PC-9 (cell line): ENCODE results near the gene SNTN. TPM values are rescaled to one million over a fixed set of nuclear protein-coding genes. Genes with fewer than 3 reads are reported as not detected.

Source experiments
- Bru-seq: library from RNA; stranded (reverse); fragments of 400-500 nt; gene quantifications from one replicate; lab custom pipeline; 2021; lab: Mats Ljungman, UMichigan
- BruChase-seq, 2 experiments: library from RNA; stranded (reverse); fragments of 400-500 nt; gene quantifications; one replicate each; lab custom pipeline; 2021; lab: Mats Ljungman, UMichigan
- BruUV-seq: library from RNA; stranded (reverse); fragments of 400-500 nt; replicated peaks from 2 replicates; lab custom pipeline; 2021; lab: Mats Ljungman, UMichigan
- CTCF ChIA-PET: fragments of 300-600 bp; sonication (Branson Sonifier 250); formaldehyde crosslinking; loops from one replicate; lab custom pipeline; 2022; ENCODE audit warnings: antibody characterized with exemption; lab: Charles Lee
- POLR2A ChIA-PET: fragments of 300-600 bp; sonication (Branson Sonifier 250); formaldehyde crosslinking; loops from one replicate; lab custom pipeline; 2022; ENCODE audit warnings: antibody characterized with exemption; ENCODE audit not compliant: unreplicated experiment; lab: Charles Lee
- DNase-seq, 2 experiments: peaks; one replicate each; pipeline versions ENCODE4 v3.0.0 to v3.0.0-alpha.2; 2015 to 2022; ENCODE audit warnings: mixed read lengths in 1 of 2
- H2AFZ ChIP-seq: fragments of 200-600 bp; sonication (generic); 2 replicates; pipeline ENCODE4 v1.8.1; 2017; ENCODE audit warnings: antibody characterized with exemption
- H3F3A ChIP-seq: fragments of 200-600 bp; sonication (generic); 2 replicates; pipeline ENCODE4 v1.8.1; 2017; ENCODE audit warnings: antibody characterized with exemption, mild to moderate bottlenecking, low read depth; ENCODE audit not compliant: insufficient read depth
- H3K27ac ChIP-seq: fragments of 200-600 bp; sonication (generic); 2 replicates; pipeline ENCODE4 v1.6.1; 2016; ENCODE audit warnings: mixed run types
- H3K27me3 ChIP-seq: fragments of 200-600 bp; sonication (generic); 2 replicates; pipeline ENCODE4 v1.6.1; 2016; ENCODE audit warnings: low read depth, mixed run types; ENCODE audit not compliant: insufficient read depth
- H3K36me3 ChIP-seq: fragments of 200-600 bp; sonication (generic); 2 replicates; pipeline ENCODE4 v1.6.1; 2016; ENCODE audit warnings: low read depth, mixed run types
- H3K4me1 ChIP-seq: fragments of 200-600 bp; sonication (generic); replicated peaks from 2 replicates; pipeline ENCODE4 v1.6.1; 2016; ENCODE audit warnings: mixed run types; ENCODE audit not compliant: insufficient read depth
- H3K4me2 ChIP-seq: fragments of 200-600 bp; sonication (generic); 2 replicates; pipeline ENCODE4 v1.6.1; 2017; ENCODE audit warnings: mixed run types
- H3K4me3 ChIP-seq: fragments of 200-600 bp; sonication (generic); 2 replicates; pipeline ENCODE4 v1.6.1; 2016; ENCODE audit warnings: mixed run types
- H3K79me2 ChIP-seq: fragments of 200-600 bp; sonication (generic); 2 replicates; pipeline ENCODE4 v1.6.1; 2017; ENCODE audit warnings: low read depth, mixed run types
- H3K9me2 ChIP-seq: fragments of 200-600 bp; sonication (generic); 2 replicates; pipeline ENCODE4 v1.8.1; 2017; ENCODE audit warnings: mild to moderate bottlenecking; ENCODE audit not compliant: insufficient read depth
- H3K9me3 ChIP-seq: fragments of 200-600 bp; sonication (generic); 2 replicates; pipeline ENCODE4 v1.8.1; 2016; ENCODE audit warnings: low read depth; ENCODE audit not compliant: insufficient read depth
- H4K20me1 ChIP-seq: fragments of 200-600 bp; sonication (generic); 2 replicates; pipeline ENCODE4 v1.8.1; 2017; ENCODE audit not compliant: insufficient read depth
- CTCF ChIP-seq: fragments of 200-600 bp; sonication (generic); conservative IDR thresholded peaks from 2 replicates; pipeline ENCODE4 v1.6.1; 2017; ENCODE audit warnings: mixed run types, antibody characterized with exemption, mild to moderate bottlenecking, moderate library complexity
- EZH2 ChIP-seq: fragments of 200-600 bp; sonication (generic); IDR thresholded peaks from 2 replicates; pipeline ENCODE4 v1.8.0; 2017; ENCODE audit warnings: antibody characterized with exemption, low read depth
- intact Hi-C: fragments of 100-400 bp; cut with micrococcal nuclease; formaldehyde crosslinking; loops from one replicate; pipeline ENCODE4 v1.10.0; 2022; ENCODE audit not compliant: unreplicated experiment
- long read RNA-seq: library from polyadenylated mRNA; stranded (forward); transcript quantifications from one replicate; pipeline ENCODE4 v2.0.0, GENCODE V29; 2022
- total RNA-seq: library from RNA; stranded (reverse); gene quantifications from 2 replicates; pipeline ENCODE4 v1.2.3, GENCODE V29; 2021

Gene SNTN
- total RNA-seq (not detected in 2 replicates), Bru-seq, nascent RNA (not detected), BruChase-seq, experiment 1, labeled RNA remaining after a 2-hour chase (not detected), BruChase-seq, experiment 2, labeled RNA remaining after a 6-hour chase (not detected)
- long read RNA-seq: 0 reads

- H3K9me3 ChIP-seq: no peaks in the 10 kb centered on the region
- no peaks in the 10 kb centered on the region for H3K36me3 ChIP-seq
- no peak within 1 kb of the TSS for H3K4me3 ChIP-seq
- ChIA-PET CTCF (interaction anchor here (0.6 kb wide), 1 partner anchor 180 kb away, joined by 3 read pairs; no protein-coding TSS in a partner anchor), POLR2A (no interaction called here)
- H2AFZ ChIP-seq: no peak within 1 kb of the TSS
- H3F3A ChIP-seq: no peaks in the 10 kb centered on the region
- no peaks in the 10 kb centered on the region for H4K20me1 ChIP-seq
- DNase-seq: no peak
- H3K27ac ChIP-seq: no peak within 1 kb of the TSS
- no TSS peak for BruUV-seq
- no peaks in the 10 kb centered on the region for H3K9me2 ChIP-seq
- no peak for TF ChIP-seq EZH2
- TF ChIP-seq CTCF: no peak
- intact Hi-C loops: no loop called here
- no peaks in the 10 kb centered on the region for H3K27me3 ChIP-seq
- no peak within 1 kb of the TSS for H3K4me2 ChIP-seq
- no peaks in the 10 kb centered on the region for H3K4me1 ChIP-seq
- H3K79me2 ChIP-seq: no peaks in the 10 kb centered on the region
Measured at GRCh38 chr3:63652066-63652725, at the start of gene SNTN. Gene SNTN (plus strand): TSS chr3:63652675. CDS start chr3:63652688, 13 bp downstream.

GRCh38 chr3:63607716-63608115, 44.8 kb upstream of the SNTN start:
- Histone ChIP-seq H3F3A (no peaks in the 10 kb centered on the region), H3K27me3 (peaks cover 5% of the 10 kb centered on the region; the same call in 1 of the 2 replicates), H3K27ac (no peak overlapping the region), H3K4me1 (no peaks in the 10 kb centered on the region), H3K9me3 (no peaks in the 10 kb centered on the region), H2AFZ (no peak overlapping the region), H4K20me1 (no peaks in the 10 kb centered on the region), H3K36me3 (no peaks in the 10 kb centered on the region), H3K4me3 (no peak overlapping the region), H3K4me2 (no peak overlapping the region), H3K79me2 (no peaks in the 10 kb centered on the region), H3K9me2 (no peaks in the 10 kb centered on the region)
- intact Hi-C loops: no loop called here
- ChIA-PET POLR2A (no interaction called here), CTCF (no interaction called here)
- TF ChIP-seq EZH2: no peak
- no peak for TF ChIP-seq CTCF
- DNase-seq: no peak
- BruUV-seq: no TSS peak

GRCh38 chr3:63609408-63609807, 43.1 kb upstream of the SNTN start:
- BruUV-seq: no TSS peak

More at GRCh38 chr3:63609408-63609807, 43.1 kb upstream of the SNTN start:
- no peak for TF ChIP-seq EZH2
- no peak for TF ChIP-seq CTCF
- no peaks in the 10 kb centered on the region for H4K20me1 ChIP-seq
- no peaks in the 10 kb centered on the region for H3K4me1 ChIP-seq
- ChIA-PET POLR2A (no interaction called here), CTCF (no interaction called here)
- H3K9me3 ChIP-seq: no peaks in the 10 kb centered on the region
- H3K4me3 ChIP-seq: no peak overlapping the region
- H2AFZ ChIP-seq: no peak overlapping the region
- H3K9me2 ChIP-seq: no peaks in the 10 kb centered on the region
- H3K79me2 ChIP-seq: no peaks in the 10 kb centered on the region
- H3K4me2 ChIP-seq: no peak overlapping the region
- intact Hi-C loops: no loop called here
- H3K27me3 ChIP-seq: peaks cover 5% of the 10 kb centered on the region; the same call in 1 of the 2 replicates
- H3K27ac ChIP-seq: no peak overlapping the region
- no peaks in the 10 kb centered on the region for H3F3A ChIP-seq
- no peaks in the 10 kb centered on the region for H3K36me3 ChIP-seq
- DNase-seq: no peak
